Suprapubic skin (tissue), 4 donors: ENCODE results near the gene TRRAP. TPM values are rescaled to one million over a fixed set of nuclear protein-coding genes. Genes with fewer than 3 reads are reported as not detected.

ENCODE experiments used
- DNase-seq, 2 donors: peaks; one replicate each; pipeline ENCODE4 v3.0.0-alpha.2; 2019; ENCODE audit warnings: low spot score in 2 of 2
- H3K27ac ChIP-seq: fragments of 200-600 bp; sonication (generic); one replicate; pipeline ENCODE4 v1.5.1; 2019
- H3K27me3 ChIP-seq: fragments of 200-600 bp; sonication (generic); one replicate; pipeline ENCODE4 v1.5.1; 2019
- H3K36me3 ChIP-seq: fragments of 200-600 bp; sonication (generic); one replicate; pipeline ENCODE4 v1.5.1; 2019
- H3K4me1 ChIP-seq: fragments of 200-600 bp; sonication (generic); one replicate; pipeline ENCODE4 v1.5.1; 2019
- H3K4me3 ChIP-seq: fragments of 200-600 bp; sonication (generic); one replicate; pipeline ENCODE4 v1.5.1; 2019; ENCODE audit warnings: mild to moderate bottlenecking
- H3K9me3 ChIP-seq: fragments of 200-600 bp; sonication (generic); one replicate; pipeline ENCODE4 v1.5.1; 2019
- EP300 ChIP-seq: sonication (generic); formaldehyde crosslinking; IDR thresholded peaks from one replicate; pipeline ENCODE4 v1.6.1; 2017; ENCODE audit warnings: antibody characterized with exemption
- POLR2A ChIP-seq, 2 donors: fragments of 450-650 bp; IDR thresholded peaks; one replicate each; pipeline ENCODE4 v1.6.1; 2017; ENCODE audit warnings: antibody characterized with exemption in 2 of 2, mild to moderate bottlenecking in 2 of 2, moderate library complexity in 2 of 2
- POLR2AphosphoS5 ChIP-seq, 3 donors: sonication (generic); formaldehyde crosslinking; IDR thresholded peaks; one replicate each; pipeline ENCODE4 v1.6.1; 2017; ENCODE audit warnings: antibody characterized with exemption in 3 of 3
- WGBS: methylation state at CpG from one replicate; pipeline ENCODE4 v1.1.5; 2018; 5-methylcytosine and 5-hydroxymethylcytosine counted together
- total RNA-seq, 4 donors: library from RNA; depleted of rRNA; stranded (reverse); fragments of >200 nt; gene quantifications; one replicate each; pipeline ENCODE4 v1.1.0, GENCODE V29; 2016
- TF ChIP-seq, protein P1 (sequence below), 2 donors: fragments of 200-600 bp in 1 of 2; fragments of 450-650 bp in 1 of 2; sonication (generic) in 1 of 2; IDR thresholded peaks; one replicate each; pipeline ENCODE4 v1.5.1; 2016 to 2019; ENCODE audit warnings: antibody characterized with exemption in 2 of 2, mild to moderate bottlenecking in 1 of 2, moderate library complexity in 1 of 2

TRRAP gene
- total RNA-seq, 4 donors from 2014 or later, result 46.2 to 97.1 (median 65.7) TPM

DNA sequence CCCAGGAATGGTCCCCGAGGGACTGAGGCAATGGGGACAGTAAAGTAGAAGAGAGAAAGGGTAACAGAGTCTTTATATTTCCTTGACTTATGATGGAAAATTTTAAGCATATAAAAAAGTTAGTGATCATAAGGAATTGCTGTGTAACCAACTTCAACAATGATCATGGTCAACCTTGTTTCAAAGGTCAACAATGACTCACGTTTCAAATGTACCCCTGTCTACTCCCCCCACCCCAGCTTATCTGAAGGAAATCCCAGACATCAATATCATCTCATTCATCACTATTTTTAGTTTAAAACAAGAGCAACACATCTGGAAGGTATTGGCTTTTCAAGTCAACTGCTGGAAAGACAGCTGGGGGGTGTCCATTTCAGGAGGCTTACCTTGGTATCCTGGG, 172.6 kb downstream of the TRRAP start:
- H3K36me3 ChIP-seq, result peaks cover 99% of the 10 kb centered on the region
- H3K4me3 ChIP-seq, result no peak overlapping the region
- TF ChIP-seq POLR2AphosphoS5 (IDR thresholded peaks at IDR 0.05), result no peak
- TF ChIP-seq, protein P1, sequence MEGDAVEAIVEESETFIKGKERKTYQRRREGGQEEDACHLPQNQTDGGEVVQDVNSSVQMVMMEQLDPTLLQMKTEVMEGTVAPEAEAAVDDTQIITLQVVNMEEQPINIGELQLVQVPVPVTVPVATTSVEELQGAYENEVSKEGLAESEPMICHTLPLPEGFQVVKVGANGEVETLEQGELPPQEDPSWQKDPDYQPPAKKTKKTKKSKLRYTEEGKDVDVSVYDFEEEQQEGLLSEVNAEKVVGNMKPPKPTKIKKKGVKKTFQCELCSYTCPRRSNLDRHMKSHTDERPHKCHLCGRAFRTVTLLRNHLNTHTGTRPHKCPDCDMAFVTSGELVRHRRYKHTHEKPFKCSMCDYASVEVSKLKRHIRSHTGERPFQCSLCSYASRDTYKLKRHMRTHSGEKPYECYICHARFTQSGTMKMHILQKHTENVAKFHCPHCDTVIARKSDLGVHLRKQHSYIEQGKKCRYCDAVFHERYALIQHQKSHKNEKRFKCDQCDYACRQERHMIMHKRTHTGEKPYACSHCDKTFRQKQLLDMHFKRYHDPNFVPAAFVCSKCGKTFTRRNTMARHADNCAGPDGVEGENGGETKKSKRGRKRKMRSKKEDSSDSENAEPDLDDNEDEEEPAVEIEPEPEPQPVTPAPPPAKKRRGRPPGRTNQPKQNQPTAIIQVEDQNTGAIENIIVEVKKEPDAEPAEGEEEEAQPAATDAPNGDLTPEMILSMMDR (IDR thresholded peaks at IDR 0.05), result no peak
- TF ChIP-seq EP300, result no peak
- TF ChIP-seq POLR2A (IDR thresholded peaks at IDR 0.05), result no peak
- 68% methylated on average over 2 of the region's 2 CpGs for WGBS
- H3K4me1 ChIP-seq, result no peaks in the 10 kb centered on the region
- DNase-seq, result no peak
- no peak overlapping the region for H3K27ac ChIP-seq
- H3K27me3 ChIP-seq, result no peaks in the 10 kb centered on the region
- H3K9me3 ChIP-seq, result no peaks in the 10 kb centered on the region

DNA sequence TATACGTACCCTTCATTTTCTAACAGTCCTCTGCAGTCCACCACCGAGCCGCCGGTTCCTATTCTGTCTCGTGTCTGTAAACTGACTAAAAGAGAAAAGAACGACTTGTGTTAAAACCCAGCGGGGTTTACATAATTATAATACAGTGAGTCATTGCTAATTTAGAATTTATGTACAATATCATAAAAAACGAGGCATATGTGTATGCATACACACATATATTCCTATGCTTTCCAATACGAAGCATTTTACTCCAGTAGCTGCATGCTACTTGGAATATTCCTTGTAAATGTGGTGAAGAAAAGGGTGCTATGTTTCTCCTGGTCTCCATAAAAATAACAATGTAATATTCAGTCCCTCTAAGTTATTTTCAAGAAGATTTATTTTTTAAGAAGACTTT, 176.4 kb downstream of the TRRAP start:
- WGBS, result 92% methylated on average over 9 of the region's 9 CpGs
- Histone ChIP-seq H3K9me3 (no peaks in the 10 kb centered on the region), H3K27me3 (no peaks in the 10 kb centered on the region), H3K27ac (no peak overlapping the region), H3K4me3 (no peak overlapping the region), H3K4me1 (no peaks in the 10 kb centered on the region), H3K36me3 (peaks cover 81% of the 10 kb centered on the region)
- no peak for DNase-seq
- TF ChIP-seq POLR2A (IDR thresholded peaks at IDR 0.05) (no peak), EP300 (no peak), POLR2AphosphoS5 (IDR thresholded peaks at IDR 0.05) (no peak)
- TF ChIP-seq, protein P1 (IDR thresholded peaks at IDR 0.05), result no peak

DNA sequence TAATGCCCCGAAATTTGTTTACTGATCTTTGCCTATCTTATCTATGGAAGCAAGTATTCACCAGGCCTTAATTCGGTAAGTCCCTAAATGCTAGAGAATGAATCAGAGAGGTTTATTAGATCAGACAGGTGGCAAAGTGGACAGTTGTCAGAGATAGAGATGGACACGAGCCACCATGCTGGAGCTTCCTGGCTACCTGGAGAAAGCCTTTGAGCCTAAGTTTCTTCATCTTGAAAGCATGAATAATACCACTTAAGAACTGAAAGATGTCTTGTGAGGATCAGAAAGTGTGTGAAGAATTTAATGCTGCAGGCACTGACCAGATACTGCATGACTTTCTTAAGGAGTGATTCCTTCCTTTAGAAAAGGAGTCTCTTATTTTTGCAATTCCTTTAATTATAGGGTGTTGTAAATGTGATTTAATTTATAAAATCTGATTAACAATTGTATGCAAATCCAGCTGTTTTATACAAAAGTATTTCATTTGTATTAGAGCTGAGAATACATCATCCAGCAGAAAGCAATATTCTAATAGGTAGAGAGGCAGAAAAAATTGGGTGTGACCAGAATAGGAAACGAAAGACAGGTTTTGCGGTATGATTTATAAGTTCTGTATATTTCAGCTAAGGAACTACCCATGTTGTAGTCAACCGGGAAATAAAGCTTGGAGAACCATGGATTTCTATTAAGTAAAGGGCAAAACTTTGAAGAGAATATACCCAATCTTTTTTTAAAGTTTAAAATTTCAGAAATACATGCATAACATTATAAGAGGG, 182.9 kb downstream of the TRRAP start:
- Histone ChIP-seq H3K4me1 (no peaks in the 10 kb centered on the region), H3K9me3 (no peaks in the 10 kb centered on the region), H3K4me3 (no peak overlapping the region), H3K36me3 (peaks cover 17% of the 10 kb centered on the region), H3K27me3 (no peaks in the 10 kb centered on the region), H3K27ac (no peak overlapping the region)
- WGBS, result 55% methylated on average over 6 of the region's 6 CpGs
- no peak for DNase-seq
- no peak for TF ChIP-seq POLR2A (IDR thresholded peaks at IDR 0.05)
- TF ChIP-seq EP300, result no peak
- TF ChIP-seq, protein P1 (IDR thresholded peaks at IDR 0.05), result no peak
- TF ChIP-seq POLR2AphosphoS5 (IDR thresholded peaks at IDR 0.05), result no peak

Other genes with a start within 250 kb of the TRRAP start
- not detected for gene TMEM130, start 8.5 kb upstream of the TRRAP start, total RNA-seq